ENCODE data around the gene PI16.
"Not testable (repeated sequence)": the region's sequence is repeated elsewhere in the genome, so short reads cannot be mapped to it uniquely, and the experiment has no call there.

PI16 gene

DNA sequence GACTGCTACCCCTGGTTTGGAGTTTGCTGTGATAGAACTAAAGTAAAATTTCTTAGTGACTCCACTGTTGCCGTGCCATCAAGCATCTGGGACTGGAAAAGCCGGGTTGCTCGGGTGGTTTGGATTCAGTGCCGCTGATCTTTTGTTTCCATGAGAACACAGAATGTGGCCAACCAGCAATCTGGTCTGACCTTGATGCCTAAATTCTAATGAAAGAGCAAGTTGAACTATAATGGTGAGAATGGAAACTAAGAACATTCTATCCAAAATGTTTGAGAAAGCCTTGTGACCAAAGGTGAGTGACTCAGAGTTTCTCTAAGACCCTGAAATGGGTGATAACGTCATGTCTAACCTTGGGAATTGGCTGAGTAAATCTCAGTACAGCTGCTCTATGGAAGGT is 9.9 kb upstream of the PI16 start:
- no peak overlapping the region for H3K27ac ChIP-seq (ENCODE audit: low read depth, low read length)
- no peak overlapping the region for H3K9ac ChIP-seq (ENCODE audit: low read depth, low read length)
- H3K4me1 ChIP-seq (ENCODE audit: control insufficient read depth, insufficient read depth, low read length): peaks cover 5% of the 10 kb centered on the region
- peaks cover 7% of the 10 kb centered on the region; the same call in 1 of the 2 replicates for H3K9me3 ChIP-seq (ENCODE audit: control insufficient read depth, insufficient read depth, low read length)
- H3K36me3 ChIP-seq (ENCODE audit: control insufficient read depth, insufficient read depth, low read length): no peaks in the 10 kb centered on the region
- no peaks in the 10 kb centered on the region for H3K27me3 ChIP-seq (ENCODE audit: control insufficient read depth, insufficient read depth, low read length)
- H3K4me3 ChIP-seq (ENCODE audit: low read depth, low read length): no peak overlapping the region

- Histone ChIP-seq H3K4me3 (ENCODE audit: low read depth, low read length) (no peak overlapping the region), H3K4me1 (ENCODE audit: control insufficient read depth, insufficient read depth, low read length) (peaks cover 10% of the 10 kb centered on the region), H3K36me3 (ENCODE audit: control insufficient read depth, insufficient read depth, low read length) (no peaks in the 10 kb centered on the region), H3K9me3 (ENCODE audit: control insufficient read depth, insufficient read depth, low read length) (peaks cover 6% of the 10 kb centered on the region; the same call in 1 of the 2 replicates), H3K27me3 (ENCODE audit: control insufficient read depth, insufficient read depth, low read length) (no peaks in the 10 kb centered on the region), H3K27ac (ENCODE audit: low read depth, low read length) (no peak overlapping the region), H3K9ac (ENCODE audit: low read depth, low read length) (no peak overlapping the region)
Measured at GRCh38 chr6:36945301-36945700, 9.2 kb upstream of the PI16 start.

GRCh38 chr6:36946526-36946925 is 8.0 kb upstream of the PI16 start:
- H3K4me1 ChIP-seq (ENCODE audit: control insufficient read depth, insufficient read depth, low read length): peaks cover 10% of the 10 kb centered on the region
- H3K27ac ChIP-seq (ENCODE audit: low read depth, low read length): no peak overlapping the region
- no peak overlapping the region for H3K4me3 ChIP-seq (ENCODE audit: low read depth, low read length)
- H3K9ac ChIP-seq (ENCODE audit: low read depth, low read length): no peak overlapping the region
- no peaks in the 10 kb centered on the region for H3K36me3 ChIP-seq (ENCODE audit: control insufficient read depth, insufficient read depth, low read length)
- no peaks in the 10 kb centered on the region for H3K27me3 ChIP-seq (ENCODE audit: control insufficient read depth, insufficient read depth, low read length)
- H3K9me3 ChIP-seq (ENCODE audit: control insufficient read depth, insufficient read depth, low read length): no peaks in the 10 kb centered on the region

DNA sequence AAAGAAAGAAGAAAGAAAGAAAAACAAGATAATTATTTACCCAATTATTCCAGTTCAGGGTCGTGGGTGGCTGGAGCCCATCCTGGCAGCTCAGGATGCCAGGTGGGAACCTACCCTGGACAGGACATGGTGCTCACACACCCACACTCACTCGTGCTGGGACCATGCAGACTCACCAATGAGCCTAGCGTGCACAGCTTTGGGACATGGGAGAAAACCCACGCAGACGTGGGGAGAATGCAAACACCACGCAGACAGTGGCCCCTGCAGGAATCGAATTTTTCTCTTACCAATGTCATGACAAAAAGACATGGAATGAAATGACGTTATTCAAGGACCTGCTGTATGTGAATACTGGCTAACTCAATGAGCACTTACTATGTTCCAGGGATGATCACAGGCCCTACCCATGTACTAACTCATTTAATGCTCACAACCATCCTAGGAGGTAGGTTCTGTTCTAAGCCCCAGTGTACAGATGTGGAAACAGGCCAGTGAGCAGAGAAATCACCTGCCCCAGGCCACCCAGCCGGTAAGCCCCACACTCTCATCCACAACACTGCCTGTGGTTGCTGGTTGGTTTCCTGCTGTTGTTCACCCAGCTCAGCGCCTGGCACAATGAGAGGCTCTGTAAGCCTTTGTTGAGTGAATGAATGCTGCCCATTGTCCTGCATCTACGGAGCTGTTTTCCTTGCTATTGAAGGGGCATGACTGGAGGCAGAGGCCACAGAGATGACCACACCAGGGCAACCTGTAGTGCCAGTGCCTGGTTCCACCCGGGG is 6.8 kb upstream of the PI16 start:
- Histone ChIP-seq H3K9ac (ENCODE audit: low read depth, low read length) (no peak overlapping the region), H3K36me3 (ENCODE audit: control insufficient read depth, insufficient read depth, low read length) (no peaks in the 10 kb centered on the region), H3K27me3 (ENCODE audit: control insufficient read depth, insufficient read depth, low read length) (no peaks in the 10 kb centered on the region), H3K27ac (ENCODE audit: low read depth, low read length) (no peak overlapping the region), H3K9me3 (ENCODE audit: control insufficient read depth, insufficient read depth, low read length) (no peaks in the 10 kb centered on the region), H3K4me1 (ENCODE audit: control insufficient read depth, insufficient read depth, low read length) (peaks cover 10% of the 10 kb centered on the region), H3K4me3 (ENCODE audit: low read depth, low read length) (no peak overlapping the region)

GRCh38 chr6:36949076-36949475 is 5.5 kb upstream of the PI16 start:
- H3K9me3 ChIP-seq (ENCODE audit: control insufficient read depth, insufficient read depth, low read length); H3K36me3 ChIP-seq (ENCODE audit: control insufficient read depth, insufficient read depth, low read length); H3K4me3 ChIP-seq (ENCODE audit: low read depth, low read length); H3K4me1 ChIP-seq (ENCODE audit: control insufficient read depth, insufficient read depth, low read length); H3K27me3 ChIP-seq (ENCODE audit: control insufficient read depth, insufficient read depth, low read length); H3K9ac ChIP-seq (ENCODE audit: low read depth, low read length): not testable (repeated sequence)
- peak overlapping the region; percentile 44 for H3K27ac ChIP-seq (ENCODE audit: low read depth, low read length)

GRCh38 chr6:36949636-36950035 is 4.9 kb upstream of the PI16 start:
- peaks cover 10% of the 10 kb centered on the region for H3K4me1 ChIP-seq (ENCODE audit: control insufficient read depth, insufficient read depth, low read length)
- no peak overlapping the region for H3K9ac ChIP-seq (ENCODE audit: low read depth, low read length)
- no peak overlapping the region for H3K4me3 ChIP-seq (ENCODE audit: low read depth, low read length)
- peak overlapping the region; percentile 44 for H3K27ac ChIP-seq (ENCODE audit: low read depth, low read length)
- no peaks in the 10 kb centered on the region for H3K27me3 ChIP-seq (ENCODE audit: control insufficient read depth, insufficient read depth, low read length)
- no peaks in the 10 kb centered on the region for H3K9me3 ChIP-seq (ENCODE audit: control insufficient read depth, insufficient read depth, low read length)
- no peaks in the 10 kb centered on the region for H3K36me3 ChIP-seq (ENCODE audit: control insufficient read depth, insufficient read depth, low read length)

GRCh38 chr6:36953931-36954261 is 642 bp upstream of the PI16 start:
- Histone ChIP-seq H3K9ac (ENCODE audit: low read depth, low read length) (no peak overlapping the region), H3K27me3 (ENCODE audit: control insufficient read depth, insufficient read depth, low read length) (no peaks in the 10 kb centered on the region), H3K4me1 (ENCODE audit: control insufficient read depth, insufficient read depth, low read length) (peaks cover 10% of the 10 kb centered on the region), H3K27ac (ENCODE audit: low read depth, low read length) (no peak overlapping the region), H3K4me3 (ENCODE audit: low read depth, low read length) (no peak overlapping the region), H3K9me3 (ENCODE audit: control insufficient read depth, insufficient read depth, low read length) (no peaks in the 10 kb centered on the region), H3K36me3 (ENCODE audit: control insufficient read depth, insufficient read depth, low read length) (no peaks in the 10 kb centered on the region)

DNA sequence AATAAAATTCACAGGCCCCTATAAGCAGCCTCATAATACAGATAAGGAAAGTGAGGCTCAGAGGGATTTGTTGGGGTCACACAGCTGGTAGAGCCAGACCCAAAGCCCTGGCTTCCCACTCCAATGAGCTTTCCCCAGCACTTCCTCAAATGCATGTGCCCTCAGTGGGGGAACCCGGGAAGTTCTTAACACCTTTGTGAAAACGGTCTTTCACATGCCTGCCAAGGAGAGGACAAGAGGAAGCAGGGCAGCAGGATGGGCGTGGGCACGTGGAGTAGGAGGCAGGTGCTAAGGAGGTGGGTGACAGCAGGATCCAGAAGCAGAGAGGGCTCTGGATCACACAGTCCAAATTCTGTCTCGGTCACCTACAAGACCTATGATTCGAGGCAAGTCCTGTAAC is 598 bp downstream of the PI16 start:
- no peak overlapping the region for H3K9ac ChIP-seq (ENCODE audit: low read depth, low read length)
- no peak overlapping the region for H3K27ac ChIP-seq (ENCODE audit: low read depth, low read length)
- H3K27me3 ChIP-seq (ENCODE audit: control insufficient read depth, insufficient read depth, low read length): no peaks in the 10 kb centered on the region
- H3K9me3 ChIP-seq (ENCODE audit: control insufficient read depth, insufficient read depth, low read length): no peaks in the 10 kb centered on the region
- H3K4me3 ChIP-seq (ENCODE audit: low read depth, low read length): no peak overlapping the region
- no peaks in the 10 kb centered on the region for H3K36me3 ChIP-seq (ENCODE audit: control insufficient read depth, insufficient read depth, low read length)
- H3K4me1 ChIP-seq (ENCODE audit: control insufficient read depth, insufficient read depth, low read length): 0 out of 2 replicates have a peak, but pooled peaks cover under 1% of the 10 kb centered on the region

GRCh38 chr6:36955671-36956445 is 1.3 kb downstream of the PI16 start:
- no peaks in the 10 kb centered on the region for H3K36me3 ChIP-seq (ENCODE audit: control insufficient read depth, insufficient read depth, low read length)
- H3K27me3 ChIP-seq (ENCODE audit: control insufficient read depth, insufficient read depth, low read length): no peaks in the 10 kb centered on the region
- no peaks in the 10 kb centered on the region for H3K4me1 ChIP-seq (ENCODE audit: control insufficient read depth, insufficient read depth, low read length)
- no peak overlapping the region for H3K9ac ChIP-seq (ENCODE audit: low read depth, low read length)
- H3K9me3 ChIP-seq (ENCODE audit: control insufficient read depth, insufficient read depth, low read length): no peaks in the 10 kb centered on the region
- H3K27ac ChIP-seq (ENCODE audit: low read depth, low read length): no peak overlapping the region
- no peak overlapping the region for H3K4me3 ChIP-seq (ENCODE audit: low read depth, low read length)

- Histone ChIP-seq H3K27me3 (ENCODE audit: control insufficient read depth, insufficient read depth, low read length) (no peaks in the 10 kb centered on the region), H3K4me1 (ENCODE audit: control insufficient read depth, insufficient read depth, low read length) (no peaks in the 10 kb centered on the region), H3K36me3 (ENCODE audit: control insufficient read depth, insufficient read depth, low read length) (no peaks in the 10 kb centered on the region), H3K9me3 (ENCODE audit: control insufficient read depth, insufficient read depth, low read length) (no peaks in the 10 kb centered on the region), H3K9ac (ENCODE audit: low read depth, low read length) (no peak overlapping the region), H3K4me3 (ENCODE audit: low read depth, low read length) (no peak overlapping the region), H3K27ac (ENCODE audit: low read depth, low read length) (no peak overlapping the region)
Measured at GRCh38 chr6:36956446-36956820, 1.9 kb downstream of the PI16 start.

GRCh38 chr6:36957773-36958271 is 3.3 kb downstream of the PI16 start:
- no peaks in the 10 kb centered on the region for H3K27me3 ChIP-seq (ENCODE audit: control insufficient read depth, insufficient read depth, low read length)
- no peak overlapping the region for H3K4me3 ChIP-seq (ENCODE audit: low read depth, low read length)
- H3K9me3 ChIP-seq (ENCODE audit: control insufficient read depth, insufficient read depth, low read length): no peaks in the 10 kb centered on the region
- H3K36me3 ChIP-seq (ENCODE audit: control insufficient read depth, insufficient read depth, low read length): no peaks in the 10 kb centered on the region
- no peaks in the 10 kb centered on the region for H3K4me1 ChIP-seq (ENCODE audit: control insufficient read depth, insufficient read depth, low read length)
- no peak overlapping the region for H3K27ac ChIP-seq (ENCODE audit: low read depth, low read length)
- no peak overlapping the region for H3K9ac ChIP-seq (ENCODE audit: low read depth, low read length)
